Subcutaneous abdominal adipose tissue (tissue), 5 donors: ENCODE measurements around the gene NPLOC4.
"Not testable (repeated sequence)": the region's sequence is repeated elsewhere in the genome, so short reads cannot be mapped to it uniquely, and the experiment has no call there.

Experiments used
- H3K27ac ChIP-seq: one replicate; pipeline ENCODE4 v1.7.0; 2013; ENCODE audit warnings: low read depth, mild to moderate bottlenecking, inconsistent platforms, low read length, moderate library complexity
- H3K27me3 ChIP-seq, 5 donors: one replicate each; pipeline ENCODE4 v1.7.0; 2013; ENCODE audit warnings: low read length in 5 of 5, inconsistent platforms in 1 of 5; ENCODE audit not compliant: control insufficient read depth in 5 of 5, insufficient read depth in 4 of 5
- H3K36me3 ChIP-seq, 5 donors: one replicate each; pipeline ENCODE4 v1.7.0; 2013; ENCODE audit warnings: low read length in 5 of 5; ENCODE audit not compliant: control insufficient read depth in 5 of 5, insufficient read depth in 5 of 5
- H3K4me1 ChIP-seq, 5 donors: one replicate each; pipeline ENCODE4 v1.7.0; 2013; ENCODE audit warnings: low read length in 5 of 5, mild to moderate bottlenecking in 3 of 5, moderate library complexity in 1 of 5; ENCODE audit not compliant: control insufficient read depth in 5 of 5, insufficient read depth in 5 of 5
- H3K4me3 ChIP-seq, 5 donors: one replicate each; pipeline ENCODE4 v1.7.0; 2013; ENCODE audit warnings: low read length in 5 of 5, low read depth in 1 of 5
- H3K9ac ChIP-seq, 5 donors: one replicate each; pipeline ENCODE4 v1.7.0; 2013; ENCODE audit warnings: low read length in 5 of 5, mild to moderate bottlenecking in 4 of 5, moderate library complexity in 3 of 5
- H3K9me3 ChIP-seq, 5 donors: one replicate each; pipeline ENCODE4 v1.7.0; 2013; ENCODE audit warnings: low read length in 5 of 5; ENCODE audit not compliant: control insufficient read depth in 5 of 5
- donor health status: healthy.
- donor health status: healthy.
- donor health status: healthy.
- donor health status: healthy.
- donor health status: healthy.

Gene NPLOC4

GRCh38 chr17:81593105-81593871 is 43.6 kb downstream of the NPLOC4 start:
- H3K4me3 ChIP-seq = no peak overlapping the region
- no peak overlapping the region for H3K27ac ChIP-seq
- peaks cover 0 to 10% (median 3%) of the 10 kb centered on the region in 5 donors for H3K4me1 ChIP-seq
- H3K36me3 ChIP-seq = peaks cover 4 to 90% (median 72%) of the 10 kb centered on the region in 5 donors
- no peaks in the 10 kb centered on the region for H3K9me3 ChIP-seq
- no peak overlapping the region for H3K9ac ChIP-seq
- no peaks in the 10 kb centered on the region for H3K27me3 ChIP-seq

GRCh38 chr17:81591971-81592370 is 44.9 kb downstream of the NPLOC4 start:
- Histone ChIP-seq H3K27me3 (no peaks in the 10 kb centered on the region), H3K9ac (no peak overlapping the region), H3K4me3 (no peak overlapping the region), H3K27ac (no peak overlapping the region), H3K36me3 (peaks cover 7 to 92% (median 72%) of the 10 kb centered on the region in 5 donors), H3K9me3 (no peaks in the 10 kb centered on the region), H3K4me1 (peaks cover 0 to 10% (median 0%) of the 10 kb centered on the region in 5 donors)

- H3K9me3 ChIP-seq = no peaks in the 10 kb centered on the region
- H3K36me3 ChIP-seq = peaks cover 7 to 95% (median 73%) of the 10 kb centered on the region in 5 donors
- no peak overlapping the region for H3K9ac ChIP-seq
- H3K4me3 ChIP-seq = no peak overlapping the region
- H3K27ac ChIP-seq = no peak overlapping the region
- H3K27me3 ChIP-seq = no peaks in the 10 kb centered on the region
- peaks cover 0 to 5% (median 0%) of the 10 kb centered on the region in 5 donors for H3K4me1 ChIP-seq
Observed at GRCh38 chr17:81590121-81590520, 46.8 kb downstream of the NPLOC4 start.

- Histone ChIP-seq H3K36me3 (peaks cover 7 to 93% (median 74%) of the 10 kb centered on the region in 5 donors), H3K4me1 (no peaks in the 10 kb centered on the region), H3K9ac (no peak overlapping the region), H3K27ac (no peak overlapping the region), H3K27me3 (no peaks in the 10 kb centered on the region), H3K4me3 (no peak overlapping the region), H3K9me3 (no peaks in the 10 kb centered on the region)
Observed at GRCh38 chr17:81589612-81590011, 47.3 kb downstream of the NPLOC4 start.

GRCh38 chr17:81586096-81586495 is 50.8 kb downstream of the NPLOC4 start:
- H3K27me3 ChIP-seq = no peaks in the 10 kb centered on the region
- no peaks in the 10 kb centered on the region for H3K9me3 ChIP-seq
- no peak overlapping the region for H3K9ac ChIP-seq
- H3K36me3 ChIP-seq = peaks cover 13 to 96% (median 78%) of the 10 kb centered on the region in 5 donors
- peaks cover 0 to 3% (median 0%) of the 10 kb centered on the region in 5 donors for H3K4me1 ChIP-seq
- H3K27ac ChIP-seq = no peak overlapping the region
- no peak overlapping the region for H3K4me3 ChIP-seq

- H3K9me3 ChIP-seq, H3K4me3 ChIP-seq, H3K9ac ChIP-seq, H3K4me1 ChIP-seq, H3K27ac ChIP-seq, H3K27me3 ChIP-seq: not testable (repeated sequence)
- H3K36me3 ChIP-seq = peaks cover 13 to 92% (median 74%) of the 10 kb centered on the region in 5 donors
Observed at GRCh38 chr17:81584771-81585170, 52.1 kb downstream of the NPLOC4 start.

GRCh38 chr17:81583589-81584342 is 53.1 kb downstream of the NPLOC4 start:
- Histone ChIP-seq H3K4me1 (peaks cover 0 to 3% (median 0%) of the 10 kb centered on the region in 5 donors), H3K27ac (no peak overlapping the region), H3K27me3 (no peaks in the 10 kb centered on the region), H3K9me3 (no peaks in the 10 kb centered on the region), H3K9ac (no peak overlapping the region), H3K4me3 (no peak overlapping the region), H3K36me3 (peaks cover 13 to 91% (median 73%) of the 10 kb centered on the region in 5 donors)

- Histone ChIP-seq H3K4me3 (no peak overlapping the region), H3K27me3 (no peaks in the 10 kb centered on the region), H3K27ac (no peak overlapping the region), H3K9me3 (no peaks in the 10 kb centered on the region), H3K9ac (no peak overlapping the region), H3K36me3 (peaks cover 10 to 91% (median 73%) of the 10 kb centered on the region in 5 donors), H3K4me1 (peaks cover 0 to 5% (median 0%) of the 10 kb centered on the region in 5 donors)
Observed at GRCh38 chr17:81582749-81583148, 54.2 kb downstream of the NPLOC4 start.

- Histone ChIP-seq H3K36me3 (peaks cover 10 to 90% (median 73%) of the 10 kb centered on the region in 5 donors), H3K9ac (no peak overlapping the region), H3K4me3 (no peak overlapping the region), H3K27me3 (no peaks in the 10 kb centered on the region), H3K4me1 (peaks cover 0 to 9% (median 3%) of the 10 kb centered on the region in 5 donors), H3K9me3 (no peaks in the 10 kb centered on the region), H3K27ac (no peak overlapping the region)
Observed at GRCh38 chr17:81582341-81582740, 54.6 kb downstream of the NPLOC4 start.

GRCh38 chr17:81581758-81582157 is 55.2 kb downstream of the NPLOC4 start:
- Histone ChIP-seq H3K27me3 (no peaks in the 10 kb centered on the region), H3K4me1 (peaks cover 2 to 14% (median 9%) of the 10 kb centered on the region in 5 donors), H3K27ac (no peak overlapping the region), H3K9me3 (no peaks in the 10 kb centered on the region), H3K9ac (no peak overlapping the region), H3K4me3 (no peak overlapping the region), H3K36me3 (peaks cover 10 to 85% (median 71%) of the 10 kb centered on the region in 5 donors)
